Testis (tissue), 3 donors: ENCODE measurements around the gene TRMO. TPM values are rescaled to one million over a fixed set of nuclear protein-coding genes. Genes with fewer than 3 reads are reported as not detected.

Experiments used
- DNase-seq: peaks from one replicate; pipeline ENCODE4 v3.0.0-alpha.2; 2019
- H3K27ac ChIP-seq, 2 donors: fragments of 200-600 bp; sonication (generic); one replicate each; pipeline ENCODE4 v1.5.1; 2019
- H3K27me3 ChIP-seq: fragments of 200-600 bp; sonication (generic); one replicate; pipeline ENCODE4 v1.5.1; 2019
- H3K36me3 ChIP-seq: fragments of 200-600 bp; sonication (generic); one replicate; pipeline ENCODE4 v1.5.1; 2017; ENCODE audit warnings: low read depth; ENCODE audit errors: missing control alignments
- H3K4me1 ChIP-seq: fragments of 200-600 bp; sonication (generic); one replicate; pipeline ENCODE4 v1.5.1; 2019
- H3K4me3 ChIP-seq, 2 donors: fragments of 200-600 bp; sonication (generic); one replicate each; pipeline ENCODE4 v1.5.1; 2017 to 2019
- H3K9me3 ChIP-seq: fragments of 200-600 bp; sonication (generic); one replicate; pipeline ENCODE4 v1.5.1; 2017
- CTCF ChIP-seq, 3 experiments: fragments of 450-650 bp in 2 of 3; fragments of 200-600 bp in 1 of 3; sonication (generic) in 1 of 3; IDR thresholded peaks; one replicate each; pipeline ENCODE4 v1.5.1; 2016 to 2019; ENCODE audit warnings: antibody characterized with exemption in 3 of 3, mild to moderate bottlenecking in 2 of 3, moderate library complexity in 1 of 3
- POLR2A ChIP-seq: fragments of 450-650 bp; IDR thresholded peaks from one replicate; pipeline ENCODE4 v1.6.1; 2017; ENCODE audit warnings: antibody characterized with exemption, mild to moderate bottlenecking, moderate library complexity
- WGBS, 2 donors: methylation state at CpG; one replicate each; pipeline ENCODE4 v1.1.5; 2018; 5-methylcytosine and 5-hydroxymethylcytosine counted together
- intact Hi-C: fragments of 100-400 bp; cut with DNase I; formaldehyde crosslinking; loops from one replicate; pipeline ENCODE4 v1.15.1; 2023; ENCODE audit warnings: low total_unique reads
- polyA plus RNA-seq: library from polyadenylated mRNA; stranded (reverse); fragments of 350-450 nt; fragmentation: Illumina TruSeq; extraction: RNeasy Lipid Tissue Mini Kit (QIAGEN cat#74804); gene quantifications from one replicate; pipeline ENCODE4 v1.2.3, GENCODE V29; 2014; ENCODE audit warnings: low read depth, low replicate concordance; ENCODE audit not compliant: insufficient read depth
- total RNA-seq, 2 donors: library from RNA; depleted of rRNA; stranded (reverse); fragments of >200 nt; gene quantifications; one replicate each; pipeline ENCODE4 v1.2.3, GENCODE V29; 2016

The TRMO gene
- total and polyA plus RNA-seq, 3 donors from 2014 or later = 33.2 to 40.1 (median 37.3) TPM

GRCh38 chr9:97858826-97859225, 63.5 kb downstream of the TRMO start:
- TF ChIP-seq CTCF (IDR thresholded peaks at IDR 0.05) = no peak
- TF ChIP-seq POLR2A = no peak
- no peak overlapping the region for H3K4me3 ChIP-seq
- H3K27me3 ChIP-seq = no peaks in the 10 kb centered on the region
- H3K4me1 ChIP-seq = no peaks in the 10 kb centered on the region
- intact Hi-C loops = no loop called here
- WGBS, 2 donors = 40 to 56% methylated on average over 1 of the region's 1 CpG
- H3K36me3 ChIP-seq = no peaks in the 10 kb centered on the region
- no peak overlapping the region for H3K27ac ChIP-seq
- DNase-seq = no peak
- no peaks in the 10 kb centered on the region for H3K9me3 ChIP-seq

- intact Hi-C loops = no loop called here
Measured at GRCh38 chr9:97858393-97858713, 63.9 kb downstream of the TRMO start.

GRCh38 chr9:97857606-97858392, 64.5 kb downstream of the TRMO start:
- no peak for DNase-seq

More at GRCh38 chr9:97858393-97858713, 63.9 kb downstream of the TRMO start:
- TF ChIP-seq CTCF (IDR thresholded peaks at IDR 0.05) (no peak), POLR2A (no peak)
- no peak for DNase-seq
- no peak overlapping the region for H3K27ac ChIP-seq
- H3K4me3 ChIP-seq = no peak overlapping the region
- H3K4me1 ChIP-seq = no peaks in the 10 kb centered on the region
- no peaks in the 10 kb centered on the region for H3K9me3 ChIP-seq
- H3K27me3 ChIP-seq = no peaks in the 10 kb centered on the region
- H3K36me3 ChIP-seq = no peaks in the 10 kb centered on the region
- 3 to 13% methylated on average over 6 of the region's 6 CpGs for WGBS, 2 donors

GRCh38 chr9:97856857-97857605, 65.3 kb downstream of the TRMO start:
- WGBS, 2 donors = 11 to 17% methylated on average over 14 to 15 of the region's 15 CpGs
- Histone ChIP-seq H3K27me3 (no peaks in the 10 kb centered on the region), H3K4me1 (peaks cover 3% of the 10 kb centered on the region), H3K9me3 (no peaks in the 10 kb centered on the region), H3K36me3 (no peaks in the 10 kb centered on the region), H3K27ac (no peak overlapping the region), H3K4me3 (no peak overlapping the region)
- TF ChIP-seq CTCF (IDR thresholded peaks at IDR 0.05) (no peak), POLR2A (no peak)
- intact Hi-C loops = no loop called here
- no peak for DNase-seq

More at GRCh38 chr9:97857606-97858392, 64.5 kb downstream of the TRMO start:
- Histone ChIP-seq H3K27ac (no peak overlapping the region), H3K4me3 (no peak overlapping the region), H3K4me1 (no peaks in the 10 kb centered on the region), H3K9me3 (no peaks in the 10 kb centered on the region), H3K27me3 (no peaks in the 10 kb centered on the region), H3K36me3 (no peaks in the 10 kb centered on the region)
- no peak for TF ChIP-seq POLR2A
- no peak for TF ChIP-seq CTCF (IDR thresholded peaks at IDR 0.05)
- whole genome bisulfite sequencing, 2 donors = 4 to 5% methylated on average over 45 to 53 of the region's 54 CpGs
- intact Hi-C loops = no loop called here
